Activated CD8-positive, alpha-beta memory T cell treated with anti-CD3 and anti-CD28 coated beads, Interleukin-2, amount 50 U/mL, for 4 hours (primary cell): ENCODE results near the gene ERVV-1.
"Not testable (repeated sequence)": the region's sequence is repeated elsewhere in the genome, so short reads cannot be mapped to it uniquely, and the experiment has no call there.

Experiments used
- DNase-seq: peaks from one replicate; pipeline ENCODE4 v3.0.0-alpha.2; 2020

Gene ERVV-1

GRCh38 chr19:53013621-53014020 lies at the start of gene ERVV-1:
TSS of gene ERVV-1 (plus strand) at chr19:53013921. CDS start at chr19:53014091, 170 bp downstream.
- no peak for DNase-seq

GRCh38 chr19:52967772-52968171 lies 45.9 kb upstream of the ERVV-1 start:
- DNase-seq = no peak

GRCh38 chr19:52981329-52981728 lies 32.4 kb upstream of the ERVV-1 start:
- DNase-seq = no peak

GRCh38 chr19:52983167-52983566 lies 30.6 kb upstream of the ERVV-1 start:
- not testable (repeated sequence) for DNase-seq

GRCh38 chr19:52987221-52987620 lies 26.5 kb upstream of the ERVV-1 start:
- no peak for DNase-seq

GRCh38 chr19:52988506-52988905 lies 25.2 kb upstream of the ERVV-1 start:
- no peak for DNase-seq

- DNase-seq = no peak
Measured at GRCh38 chr19:52990759-52991418, 22.8 kb upstream of the ERVV-1 start.

GRCh38 chr19:52991484-52991883 lies 22.2 kb upstream of the ERVV-1 start:
- DNase-seq = no peak

- no peak for DNase-seq
Measured at GRCh38 chr19:52992109-52993004, 21.4 kb upstream of the ERVV-1 start.

- peak; percentile 75 for DNase-seq
Measured at GRCh38 chr19:52993342-52994178, 20.2 kb upstream of the ERVV-1 start.

- no peak for DNase-seq
Measured at GRCh38 chr19:52995711-52996110, 18.0 kb upstream of the ERVV-1 start.

- DNase-seq = no peak
Measured at GRCh38 chr19:52997975-52998374, 15.7 kb upstream of the ERVV-1 start.

- DNase-seq = no peak
Measured at GRCh38 chr19:53002479-53002878, 11.2 kb upstream of the ERVV-1 start.

- no peak for DNase-seq
Measured at GRCh38 chr19:53004242-53004641, 9.5 kb upstream of the ERVV-1 start.

GRCh38 chr19:53007200-53007599 lies 6.5 kb upstream of the ERVV-1 start:
- no peak for DNase-seq

- no peak for DNase-seq
Measured at GRCh38 chr19:53007606-53008005, 6.1 kb upstream of the ERVV-1 start.

GRCh38 chr19:53008061-53008778 lies 5.5 kb upstream of the ERVV-1 start:
- DNase-seq = no peak

- no peak for DNase-seq
Measured at GRCh38 chr19:53010494-53010893, 3.2 kb upstream of the ERVV-1 start.

- no peak for DNase-seq
Measured at GRCh38 chr19:53012006-53012405, 1.7 kb upstream of the ERVV-1 start.

GRCh38 chr19:53015159-53015558 lies 1.4 kb downstream of the ERVV-1 start:
- DNase-seq = no peak

GRCh38 chr19:53015730-53016129 lies 2.0 kb downstream of the ERVV-1 start:
- no peak for DNase-seq

- no peak for DNase-seq
Measured at GRCh38 chr19:53019684-53020083, 6.0 kb downstream of the ERVV-1 start.

- DNase-seq = not testable (repeated sequence)
Measured at GRCh38 chr19:53028306-53028705, 14.6 kb downstream of the ERVV-1 start.
